Measurements from ENCODE around the gene TES. TPM values are rescaled to one million over a fixed set of nuclear protein-coding genes. Genes with fewer than 3 reads are reported as not detected.
"Not testable (repeated sequence)": the region's sequence is repeated elsewhere in the genome, so short reads cannot be mapped to it uniquely, and the experiment has no call there.

The TES gene
- total and polyA plus RNA-seq, 7 experiments from 2014 or later, result 99.2 to 195 (median 116) TPM

DNA sequence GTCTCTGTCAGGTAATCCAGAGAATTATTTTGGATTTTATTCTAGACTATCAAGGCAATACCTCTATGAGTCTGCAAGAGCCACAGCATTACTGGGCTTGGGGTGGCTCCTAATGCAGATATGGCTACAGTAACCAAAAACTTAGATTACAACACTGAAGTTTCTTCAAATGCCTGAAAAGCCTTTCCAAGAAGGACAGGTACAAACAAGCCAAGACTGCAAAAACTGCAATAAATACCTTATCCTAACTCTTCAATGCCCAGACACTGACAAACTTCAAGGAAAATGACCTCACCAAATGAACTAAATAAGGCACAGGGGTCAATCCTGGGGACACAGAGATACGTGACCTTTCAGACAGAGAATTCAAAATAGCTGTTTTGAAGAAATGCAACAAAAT is 82.0 kb downstream of the TES start:
- peaks cover 0 to 7% (median 0%) of the 10 kb centered on the region in 3 experiments for H3K9me3 ChIP-seq (ENCODE audit: control insufficient read depth in 2 of 3, low read length in 3 of 3)
- Mint-ChIP-seq H3K27me3 (peaks cover 18 to 39% (median 34%) of the 10 kb centered on the region in 5 donors), H3K36me3 (peaks cover 0 to 10% (median 0%) of the 10 kb centered on the region in 5 donors), H3K27ac (no peak overlapping the region), H3K4me1 (no peaks in the 10 kb centered on the region), H3K9me3 (peaks cover 4 to 48% (median 22%) of the 10 kb centered on the region in 11 donors), H3K4me3 (no peak overlapping the region)
- CTCF ChIA-PET, result no interaction called here
- POLR2A ChIA-PET, result no interaction called here
- H3K27me3 ChIP-seq (ENCODE audit: control insufficient read depth in 2 of 2, insufficient read depth in 2 of 2, low read length in 2 of 2), result no peaks in the 10 kb centered on the region
- intact Hi-C loops (cut with micrococcal nuclease), result no loop called here
- H3K36me3 ChIP-seq (ENCODE audit: control insufficient read depth in 2 of 3, insufficient read depth in 3 of 3, low read length in 3 of 3), result no peaks in the 10 kb centered on the region
- no peaks in the 10 kb centered on the region for H3K4me1 ChIP-seq (ENCODE audit: control insufficient read depth in 2 of 2, insufficient read depth in 2 of 2, low read length in 2 of 2)
- H3K27ac ChIP-seq (ENCODE audit: low read depth, low read length), result no peak overlapping the region
- H3K4me3 ChIP-seq (ENCODE audit: low read length), result no peak overlapping the region
- DNase-seq, result no peak
- ATAC-seq, result no peak

DNA sequence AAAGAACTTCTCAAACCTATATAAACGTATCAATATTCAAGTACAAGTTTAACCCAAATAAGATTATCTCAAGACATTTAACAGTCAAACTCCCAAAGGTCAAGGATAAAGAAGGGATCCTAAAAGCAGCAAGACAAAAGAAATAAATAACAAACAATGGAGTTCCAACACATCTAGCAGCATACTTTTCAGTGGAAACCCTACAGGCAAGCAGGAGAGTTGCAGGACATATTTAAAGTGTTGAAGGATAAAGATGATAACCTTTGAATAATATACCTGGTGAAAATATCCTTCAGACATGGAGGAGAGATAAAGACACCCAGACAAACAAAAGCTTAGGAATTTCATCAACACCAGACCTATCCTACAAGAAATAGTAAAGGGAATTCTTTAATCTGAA is 82.8 kb downstream of the TES start:
- no peak for ATAC-seq
- H3K4me3 ChIP-seq (ENCODE audit: low read length), result no peak overlapping the region
- no peaks in the 10 kb centered on the region for H3K4me1 ChIP-seq (ENCODE audit: control insufficient read depth in 2 of 2, insufficient read depth in 2 of 2, low read length in 2 of 2)
- no peaks in the 10 kb centered on the region for H3K4me1 Mint-ChIP-seq
- CTCF ChIA-PET, result no interaction called here
- intact Hi-C loops (cut with micrococcal nuclease), result no loop called here
- no peaks in the 10 kb centered on the region for H3K27me3 ChIP-seq (ENCODE audit: control insufficient read depth in 2 of 2, insufficient read depth in 2 of 2, low read length in 2 of 2)
- no peak overlapping the region for H3K27ac ChIP-seq (ENCODE audit: low read depth, low read length)
- no peak for DNase-seq
- no peak overlapping the region for H3K4me3 Mint-ChIP-seq
- no peaks in the 10 kb centered on the region for H3K36me3 ChIP-seq (ENCODE audit: control insufficient read depth in 2 of 3, insufficient read depth in 3 of 3, low read length in 3 of 3)
- POLR2A ChIA-PET, result no interaction called here
- H3K9me3 ChIP-seq (ENCODE audit: control insufficient read depth in 2 of 3, low read length in 3 of 3), result peaks cover 0 to 7% (median 0%) of the 10 kb centered on the region in 3 experiments
- peaks cover 0 to 10% (median 0%) of the 10 kb centered on the region in 5 donors for H3K36me3 Mint-ChIP-seq
- H3K27me3 Mint-ChIP-seq, result peaks cover 18 to 39% (median 34%) of the 10 kb centered on the region in 5 donors
- H3K27ac Mint-ChIP-seq, result no peak overlapping the region
- H3K9me3 Mint-ChIP-seq, result peaks cover 4 to 48% (median 22%) of the 10 kb centered on the region in 11 donors

DNA sequence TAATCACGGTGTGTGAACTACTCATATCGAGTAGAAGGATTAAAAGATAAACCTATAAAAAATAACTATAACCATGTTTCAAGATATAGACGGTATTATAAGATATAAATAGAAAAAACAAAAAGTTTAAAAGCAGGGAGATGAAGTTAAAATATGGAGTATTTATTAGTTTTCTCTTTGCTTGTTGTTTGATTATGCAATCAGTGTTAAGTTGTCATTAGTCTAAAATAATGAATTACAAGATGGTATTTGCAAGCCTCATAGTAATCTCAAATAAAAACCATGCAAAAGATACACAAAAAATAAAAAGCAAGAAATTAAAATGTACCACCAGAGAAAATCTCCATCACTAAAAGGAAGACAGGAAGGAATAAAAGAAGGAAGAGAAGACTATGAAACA is 83.3 kb downstream of the TES start:
- intact Hi-C loops (cut with micrococcal nuclease), result no loop called here
- Histone ChIP-seq H3K27ac (ENCODE audit: low read depth, low read length) (no peak overlapping the region), H3K4me3 (ENCODE audit: low read length) (no peak overlapping the region), H3K27me3 (ENCODE audit: control insufficient read depth in 2 of 2, insufficient read depth in 2 of 2, low read length in 2 of 2) (no peaks in the 10 kb centered on the region), H3K4me1 (ENCODE audit: control insufficient read depth in 2 of 2, insufficient read depth in 2 of 2, low read length in 2 of 2) (no peaks in the 10 kb centered on the region), H3K9me3 (ENCODE audit: control insufficient read depth in 2 of 3, low read length in 3 of 3) (peaks cover 0 to 7% (median 0%) of the 10 kb centered on the region in 3 experiments), H3K36me3 (ENCODE audit: control insufficient read depth in 2 of 3, insufficient read depth in 3 of 3, low read length in 3 of 3) (no peaks in the 10 kb centered on the region)
- H3K27me3 Mint-ChIP-seq, result peaks cover 18 to 44% (median 34%) of the 10 kb centered on the region in 5 donors
- no peak for DNase-seq
- ChIA-PET CTCF (no interaction called here), POLR2A (no interaction called here)
- ATAC-seq, result no peak
- peaks cover 4 to 48% (median 22%) of the 10 kb centered on the region in 11 donors for H3K9me3 Mint-ChIP-seq
- H3K27ac Mint-ChIP-seq, result no peak overlapping the region
- H3K4me3 Mint-ChIP-seq, result no peak overlapping the region
- H3K4me1 Mint-ChIP-seq, result no peaks in the 10 kb centered on the region
- H3K36me3 Mint-ChIP-seq, result peaks cover 0 to 10% (median 0%) of the 10 kb centered on the region in 5 donors

DNA sequence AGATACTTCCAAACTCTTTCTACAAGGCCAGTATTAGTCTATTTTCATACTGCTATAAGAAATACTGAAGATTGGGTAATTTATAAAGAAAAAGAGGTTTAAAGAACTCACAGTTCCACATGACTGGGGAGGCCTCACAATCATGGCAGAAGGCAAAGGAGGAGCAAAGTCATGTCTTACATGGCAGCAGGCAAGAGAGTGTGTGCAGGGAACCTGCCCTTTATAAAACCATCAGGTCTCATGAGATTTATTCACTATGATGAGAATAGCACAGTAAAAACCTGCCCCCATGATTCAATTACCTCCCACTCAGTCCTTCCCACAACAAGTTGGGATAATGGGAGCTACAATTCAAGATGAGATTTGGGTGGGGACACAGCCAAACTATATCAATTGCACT is 85.6 kb downstream of the TES start:
- intact Hi-C loops (cut with micrococcal nuclease); H3K27ac ChIP-seq (ENCODE audit: low read depth, low read length); H3K27ac Mint-ChIP-seq; H3K4me3 ChIP-seq (ENCODE audit: low read length); H3K36me3 ChIP-seq (ENCODE audit: control insufficient read depth in 2 of 3, insufficient read depth in 3 of 3, low read length in 3 of 3); H3K4me1 Mint-ChIP-seq; H3K27me3 ChIP-seq (ENCODE audit: control insufficient read depth in 2 of 2, insufficient read depth in 2 of 2, low read length in 2 of 2); DNase-seq; H3K4me1 ChIP-seq (ENCODE audit: control insufficient read depth in 2 of 2, insufficient read depth in 2 of 2, low read length in 2 of 2); H3K36me3 Mint-ChIP-seq; H3K4me3 Mint-ChIP-seq; H3K9me3 ChIP-seq (ENCODE audit: control insufficient read depth in 2 of 3, low read length in 3 of 3); ATAC-seq; POLR2A ChIA-PET: not testable (repeated sequence)
- CTCF ChIA-PET, result interaction anchor here (0.6 kb wide), 1 partner anchor 120 kb away, joined by 3 read pairs; no protein-coding TSS in a partner anchor
- Mint-ChIP-seq H3K9me3 (peaks cover 4 to 48% (median 22%) of the 10 kb centered on the region in 11 donors), H3K27me3 (peaks cover 17 to 44% (median 34%) of the 10 kb centered on the region in 5 donors)

DNA sequence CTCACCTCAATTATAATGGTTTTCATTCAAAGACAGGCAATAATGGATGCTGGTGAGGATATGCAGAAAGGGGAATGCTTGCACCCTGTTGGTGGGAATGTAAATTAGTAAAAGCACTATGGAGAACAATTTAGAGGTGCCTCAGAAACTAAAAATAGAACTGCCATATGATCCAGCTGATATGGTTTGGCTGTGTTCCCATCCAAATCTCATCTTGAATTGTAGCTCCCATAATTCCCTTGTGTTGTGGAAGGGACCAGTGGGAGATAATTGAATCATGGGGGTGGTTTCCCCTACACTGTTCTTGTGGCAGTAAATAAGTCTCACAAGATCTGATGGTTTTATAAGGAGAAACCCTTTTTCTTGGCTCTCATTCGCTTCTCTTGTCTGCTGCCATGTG is 87.7 kb downstream of the TES start:
- Histone ChIP-seq H3K27me3 (ENCODE audit: control insufficient read depth in 2 of 2, insufficient read depth in 2 of 2, low read length in 2 of 2) (no peaks in the 10 kb centered on the region), H3K36me3 (ENCODE audit: control insufficient read depth in 2 of 3, insufficient read depth in 3 of 3, low read length in 3 of 3) (no peaks in the 10 kb centered on the region), H3K4me3 (ENCODE audit: low read length) (no peak overlapping the region), H3K4me1 (ENCODE audit: control insufficient read depth in 2 of 2, insufficient read depth in 2 of 2, low read length in 2 of 2) (no peaks in the 10 kb centered on the region), H3K27ac (ENCODE audit: low read depth, low read length) (no peak overlapping the region), H3K9me3 (ENCODE audit: control insufficient read depth in 2 of 3, low read length in 3 of 3) (no peaks in the 10 kb centered on the region)
- Mint-ChIP-seq H3K27me3 (peaks cover 1 to 33% (median 23%) of the 10 kb centered on the region in 5 donors), H3K9me3 (peaks cover 0 to 26% (median 14%) of the 10 kb centered on the region in 11 donors), H3K36me3 (peaks cover 0 to 7% (median 0%) of the 10 kb centered on the region in 5 donors), H3K4me1 (no peaks in the 10 kb centered on the region), H3K27ac (no peak overlapping the region), H3K4me3 (no peak overlapping the region)
- intact Hi-C loops (cut with micrococcal nuclease), result no loop called here
- no peak for ATAC-seq
- DNase-seq, result no peak
- ChIA-PET CTCF (no interaction called here), POLR2A (interaction anchor here (0.6 kb wide), 1 partner anchor 10 kb away, joined by 3 read pairs; no protein-coding TSS in a partner anchor)

DNA sequence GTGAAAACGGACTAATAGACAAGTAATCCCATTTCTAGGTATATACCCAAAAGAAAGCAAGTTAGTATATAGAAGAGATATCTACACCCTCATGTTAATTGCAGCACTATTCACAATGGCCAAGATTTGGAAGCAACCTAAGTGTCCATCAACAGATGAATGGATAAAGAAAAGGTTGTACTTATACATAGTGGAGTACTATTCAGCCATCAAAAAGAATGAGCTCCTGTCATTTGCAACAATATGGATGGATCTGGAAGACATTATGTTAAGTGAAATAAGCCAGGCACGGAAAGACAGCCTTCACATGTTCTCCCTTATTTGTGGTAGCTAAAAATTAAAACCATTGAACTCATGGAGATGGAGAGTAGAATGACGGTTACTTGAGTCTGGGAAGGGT is 88.2 kb downstream of the TES start:
- H3K27me3 Mint-ChIP-seq, result peaks cover 0 to 30% (median 21%) of the 10 kb centered on the region in 5 donors
- Histone ChIP-seq H3K36me3 (ENCODE audit: control insufficient read depth in 2 of 3, insufficient read depth in 3 of 3, low read length in 3 of 3) (no peaks in the 10 kb centered on the region), H3K4me1 (ENCODE audit: control insufficient read depth in 2 of 2, insufficient read depth in 2 of 2, low read length in 2 of 2) (no peaks in the 10 kb centered on the region), H3K9me3 (ENCODE audit: control insufficient read depth in 2 of 3, low read length in 3 of 3) (no peaks in the 10 kb centered on the region), H3K27ac (ENCODE audit: low read depth, low read length) (no peak overlapping the region), H3K4me3 (ENCODE audit: low read length) (no peak overlapping the region), H3K27me3 (ENCODE audit: control insufficient read depth in 2 of 2, insufficient read depth in 2 of 2, low read length in 2 of 2) (no peaks in the 10 kb centered on the region)
- ATAC-seq, result no peak
- ChIA-PET CTCF (no interaction called here), POLR2A (interaction anchor here (0.6 kb wide), 1 partner anchor 11 kb away, joined by 3 read pairs; no protein-coding TSS in a partner anchor)
- no peak overlapping the region for H3K27ac Mint-ChIP-seq
- peaks cover 0 to 5% (median 0%) of the 10 kb centered on the region in 5 donors for H3K36me3 Mint-ChIP-seq
- no peak for DNase-seq
- peaks cover 0 to 23% (median 11%) of the 10 kb centered on the region in 11 donors for H3K9me3 Mint-ChIP-seq
- no peak overlapping the region for H3K4me3 Mint-ChIP-seq
- H3K4me1 Mint-ChIP-seq, result no peaks in the 10 kb centered on the region
- intact Hi-C loops (cut with micrococcal nuclease), result no loop called here
